Hepatocyte (in vitro differentiated cells): ENCODE measurements around the gene HPCAL1.

Experiments used
- EZH2 ChIP-seq: fragments of 200-600 bp; sonication (generic); IDR thresholded peaks from 2 replicates; pipeline ENCODE4 v1.6.1; 2016; ENCODE audit warnings: antibody characterized with exemption, mild to moderate bottlenecking, borderline replicate concordance
- EZH2phosphoT487 ChIP-seq: fragments of 200-600 bp; sonication (generic); IDR thresholded peaks from one replicate; pipeline ENCODE4 v1.6.1; 2018; ENCODE audit warnings: antibody characterized with exemption, mild to moderate bottlenecking, low read depth, moderate library complexity; ENCODE audit not compliant: unreplicated experiment, severe bottlenecking
- TF ChIP-seq, protein P1 (sequence below): fragments of 200-600 bp; sonication (generic); IDR thresholded peaks from 2 replicates; pipeline ENCODE4 v1.5.1; 2016; ENCODE audit warnings: antibody characterized with exemption, mild to moderate bottlenecking; ENCODE audit not compliant: poor library complexity

DNA sequence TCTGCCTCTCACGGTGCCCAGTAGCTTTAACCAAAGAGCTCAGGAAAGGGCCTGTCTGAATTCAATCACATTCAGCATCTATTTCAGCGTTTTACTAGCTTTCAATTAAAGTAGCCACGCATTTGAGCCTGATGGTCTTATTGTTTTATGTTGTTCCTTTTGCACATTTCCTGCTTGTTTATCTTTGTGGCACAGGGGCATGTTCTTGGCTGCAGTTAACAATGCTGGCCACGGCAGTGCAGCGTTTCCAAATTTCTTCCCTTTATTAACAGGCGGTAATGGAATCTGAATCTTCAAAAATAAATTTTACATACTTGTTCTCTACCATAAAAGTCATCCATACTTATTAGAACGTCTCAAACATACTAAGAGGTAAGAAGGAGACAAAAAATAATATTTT, 46.2 kb downstream of the HPCAL1 start:
- no peak for TF ChIP-seq EZH2
- TF ChIP-seq, protein P1, sequence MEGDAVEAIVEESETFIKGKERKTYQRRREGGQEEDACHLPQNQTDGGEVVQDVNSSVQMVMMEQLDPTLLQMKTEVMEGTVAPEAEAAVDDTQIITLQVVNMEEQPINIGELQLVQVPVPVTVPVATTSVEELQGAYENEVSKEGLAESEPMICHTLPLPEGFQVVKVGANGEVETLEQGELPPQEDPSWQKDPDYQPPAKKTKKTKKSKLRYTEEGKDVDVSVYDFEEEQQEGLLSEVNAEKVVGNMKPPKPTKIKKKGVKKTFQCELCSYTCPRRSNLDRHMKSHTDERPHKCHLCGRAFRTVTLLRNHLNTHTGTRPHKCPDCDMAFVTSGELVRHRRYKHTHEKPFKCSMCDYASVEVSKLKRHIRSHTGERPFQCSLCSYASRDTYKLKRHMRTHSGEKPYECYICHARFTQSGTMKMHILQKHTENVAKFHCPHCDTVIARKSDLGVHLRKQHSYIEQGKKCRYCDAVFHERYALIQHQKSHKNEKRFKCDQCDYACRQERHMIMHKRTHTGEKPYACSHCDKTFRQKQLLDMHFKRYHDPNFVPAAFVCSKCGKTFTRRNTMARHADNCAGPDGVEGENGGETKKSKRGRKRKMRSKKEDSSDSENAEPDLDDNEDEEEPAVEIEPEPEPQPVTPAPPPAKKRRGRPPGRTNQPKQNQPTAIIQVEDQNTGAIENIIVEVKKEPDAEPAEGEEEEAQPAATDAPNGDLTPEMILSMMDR, result no peak
- no peak for TF ChIP-seq EZH2phosphoT487
